Activated naive CD4-positive, alpha-beta T cell treated with anti-CD3 and anti-CD28 coated beads, Interleukin-2, amount 50 U/mL, for 24 hours (primary cell): ENCODE results near the gene HSP90AB1.

Source experiments
- H3K27ac Mint-ChIP-seq: one replicate; pipeline ENCODE4 v1.8.0; 2021; ENCODE audit warnings: mild to moderate bottlenecking, mixed read lengths
- H3K27me3 Mint-ChIP-seq: one replicate; pipeline ENCODE4 v1.8.0; 2021; ENCODE audit warnings: mixed read lengths
- H3K36me3 Mint-ChIP-seq: one replicate; pipeline ENCODE4 v1.8.0; 2021; ENCODE audit warnings: mixed read lengths
- H3K4me1 Mint-ChIP-seq: one replicate; pipeline ENCODE4 v1.8.0; 2021; ENCODE audit warnings: mixed read lengths
- H3K4me3 Mint-ChIP-seq: one replicate; pipeline ENCODE4 v1.8.0; 2021; ENCODE audit warnings: mild to moderate bottlenecking, mixed read lengths
- H3K9me3 Mint-ChIP-seq: one replicate; pipeline ENCODE4 v1.8.0; 2021; ENCODE audit warnings: mixed read lengths

Gene HSP90AB1

DNA sequence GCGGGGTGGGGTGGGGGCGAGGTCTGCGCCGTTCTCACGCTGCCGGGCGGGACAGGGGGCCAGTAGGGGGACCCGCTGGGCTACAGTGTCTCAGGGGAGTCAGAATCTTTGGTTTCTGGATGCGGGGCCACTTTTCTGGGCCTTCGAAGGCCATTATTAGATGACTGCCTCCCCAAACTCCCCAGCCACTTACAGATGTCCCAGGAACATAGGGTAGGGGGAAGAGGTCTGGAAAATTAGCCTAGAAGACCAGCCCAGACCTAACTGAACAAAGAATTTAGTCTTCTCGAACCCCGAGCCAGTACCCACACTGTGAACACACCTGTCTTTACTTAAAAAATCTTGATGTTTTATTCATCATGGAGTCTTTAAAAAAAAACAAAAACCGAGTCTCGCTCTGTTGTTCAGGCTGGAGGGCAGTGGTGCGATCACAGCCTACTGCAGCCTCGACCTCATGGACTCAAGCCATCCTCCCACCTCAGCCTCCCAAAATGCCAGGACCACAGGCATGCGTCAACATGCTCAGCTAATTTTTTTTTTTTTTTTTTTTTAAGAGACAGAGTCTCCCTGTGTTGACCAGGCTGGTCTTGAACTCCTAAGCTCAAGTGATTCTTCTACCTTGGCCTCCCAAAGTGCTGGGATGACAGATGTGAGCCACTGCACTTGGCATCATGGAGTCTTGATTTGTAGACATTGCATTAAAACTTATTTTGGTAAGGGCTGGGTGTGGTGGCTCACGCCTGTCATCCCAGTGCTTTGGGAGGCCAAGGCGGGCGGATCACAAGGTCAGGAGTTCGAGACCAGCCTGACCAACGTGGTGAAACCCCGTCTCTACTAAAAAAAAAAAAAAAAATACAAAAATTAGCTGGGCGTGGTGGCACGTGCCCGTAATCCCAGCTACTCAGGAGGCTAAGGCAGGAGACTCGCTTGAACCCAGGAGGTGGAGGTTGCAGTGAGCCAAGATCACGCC lies 26.8 kb upstream of the HSP90AB1 start:
- Mint-ChIP-seq H3K4me3 (no peak overlapping the region), H3K27me3 (no peaks in the 10 kb centered on the region), H3K27ac (no peak overlapping the region), H3K9me3 (no peaks in the 10 kb centered on the region), H3K36me3 (peaks cover 3% of the 10 kb centered on the region), H3K4me1 (peaks cover 34% of the 10 kb centered on the region)

DNA sequence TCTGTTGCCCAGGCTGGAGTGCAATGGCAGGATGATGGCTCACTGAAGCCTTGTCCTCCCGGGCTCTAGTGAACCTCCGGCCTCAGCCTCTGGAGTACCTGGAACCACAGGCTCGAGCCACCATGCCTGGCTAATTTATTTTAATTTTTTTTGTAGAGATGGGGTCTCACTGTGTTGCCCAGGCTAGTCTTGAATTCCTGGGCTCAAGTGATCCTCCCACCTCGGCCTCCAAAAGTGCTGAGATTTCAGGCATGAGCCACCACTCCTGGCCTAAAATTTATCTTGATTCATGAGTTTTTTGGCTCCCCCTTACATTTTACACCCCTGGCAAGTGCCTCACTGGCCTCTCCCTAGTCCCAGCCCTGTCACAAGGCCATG lies 26.0 kb upstream of the HSP90AB1 start:
- no peaks in the 10 kb centered on the region for H3K27me3 Mint-ChIP-seq
- peaks cover 38% of the 10 kb centered on the region for H3K4me1 Mint-ChIP-seq
- H3K36me3 Mint-ChIP-seq, result peaks cover 3% of the 10 kb centered on the region
- no peaks in the 10 kb centered on the region for H3K9me3 Mint-ChIP-seq
- no peak overlapping the region for H3K4me3 Mint-ChIP-seq
- H3K27ac Mint-ChIP-seq, result no peak overlapping the region

DNA sequence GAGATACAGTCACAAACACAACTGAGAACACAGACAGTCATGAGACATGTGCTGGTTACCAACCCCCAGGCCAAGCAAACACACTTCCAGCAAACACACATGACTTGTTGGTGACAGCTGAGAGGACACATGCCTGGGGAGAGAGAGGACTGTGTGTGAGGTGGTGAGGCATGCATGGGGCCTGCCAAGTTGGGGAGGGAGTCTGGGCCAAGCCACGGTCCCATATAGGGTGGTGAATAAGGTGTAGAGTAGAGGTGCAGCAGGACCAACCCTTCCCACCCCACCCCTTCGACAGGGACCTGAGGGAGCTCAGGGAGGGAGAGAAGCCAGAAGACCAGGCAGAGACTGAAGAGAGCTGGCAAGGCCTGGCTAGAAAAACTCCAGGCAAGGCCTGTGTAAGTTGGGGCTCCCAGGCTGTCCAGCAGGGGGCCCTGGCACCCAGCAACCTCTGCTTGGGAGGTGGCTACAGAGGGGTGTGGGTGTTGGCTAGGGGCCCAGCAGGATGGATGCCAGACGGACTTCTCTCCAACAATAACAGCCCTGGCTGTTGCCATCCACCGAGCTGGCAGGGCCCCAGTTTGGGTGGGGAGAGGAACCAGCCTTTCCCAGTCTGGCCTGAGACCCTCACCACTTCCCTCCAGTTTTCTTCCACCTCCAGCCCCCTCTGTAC lies 25.5 kb upstream of the HSP90AB1 start:
- H3K4me1 Mint-ChIP-seq, result peaks cover 38% of the 10 kb centered on the region
- no peaks in the 10 kb centered on the region for H3K9me3 Mint-ChIP-seq
- H3K27me3 Mint-ChIP-seq, result no peaks in the 10 kb centered on the region
- H3K4me3 Mint-ChIP-seq, result peak overlapping the region; percentile 15
- peaks cover 3% of the 10 kb centered on the region for H3K36me3 Mint-ChIP-seq
- H3K27ac Mint-ChIP-seq, result no peak overlapping the region

DNA sequence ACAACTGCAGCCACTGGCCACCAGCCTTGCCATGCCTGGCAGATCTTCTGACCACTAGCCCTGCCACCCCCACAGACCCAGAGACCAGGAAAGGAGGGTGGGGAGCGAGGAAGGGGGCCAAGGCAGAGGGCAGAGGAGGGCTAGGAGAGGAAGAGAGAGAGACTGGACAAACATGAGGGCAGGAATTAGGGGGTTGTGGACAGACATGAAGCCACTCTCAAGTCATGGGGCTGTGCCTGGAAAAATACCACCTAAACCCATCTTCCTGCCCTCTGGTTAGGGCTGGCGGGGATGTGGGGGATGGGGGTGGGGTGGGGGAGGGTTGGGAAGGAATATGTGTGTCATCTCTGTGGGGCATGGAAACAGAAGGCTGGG lies 25.0 kb upstream of the HSP90AB1 start:
- Mint-ChIP-seq H3K27me3 (no peaks in the 10 kb centered on the region), H3K36me3 (peaks cover 3% of the 10 kb centered on the region), H3K9me3 (no peaks in the 10 kb centered on the region), H3K4me3 (peak overlapping the region; percentile 15), H3K4me1 (peaks cover 38% of the 10 kb centered on the region), H3K27ac (no peak overlapping the region)

DNA sequence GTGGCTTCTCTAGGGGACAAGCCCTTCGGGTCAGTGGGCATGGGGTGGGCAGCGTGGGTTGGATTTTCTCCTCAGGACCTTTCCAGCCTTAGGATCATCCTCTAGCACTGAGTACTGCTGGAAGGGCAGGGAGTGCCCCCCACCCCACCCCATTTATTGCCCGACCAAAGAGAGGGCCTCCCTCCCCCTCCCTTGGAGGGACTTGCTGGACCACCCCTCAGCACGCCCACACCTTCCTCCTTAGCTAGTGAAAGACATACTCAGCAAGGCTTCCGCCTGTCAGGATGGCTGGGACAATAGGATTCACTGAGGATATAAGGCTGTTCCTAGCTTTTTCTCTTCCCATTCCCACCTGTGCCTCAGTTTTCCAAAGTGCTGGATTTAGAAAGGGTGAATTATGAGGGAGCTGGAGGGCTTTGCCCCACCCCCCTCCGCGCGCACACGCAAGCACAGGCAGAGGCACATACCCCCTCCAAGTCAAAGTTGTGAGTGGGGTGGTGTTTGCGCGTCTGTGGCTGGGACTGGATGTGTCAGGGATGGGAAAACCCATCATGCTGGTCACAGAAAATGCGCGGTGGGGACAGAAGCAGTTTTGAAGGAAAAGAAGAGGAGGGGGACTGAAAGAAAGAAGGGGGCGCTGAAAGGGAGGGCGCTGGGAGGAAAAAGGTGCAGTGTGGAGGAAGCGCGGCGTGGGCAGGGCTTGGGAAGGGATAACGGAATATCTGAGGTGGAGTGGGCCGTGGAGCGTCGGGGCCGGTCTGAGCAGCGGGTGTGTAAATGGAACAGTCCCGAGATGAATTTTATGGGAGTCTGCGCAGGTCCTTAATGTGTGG lies 24.2 kb upstream of the HSP90AB1 start:
- H3K4me1 Mint-ChIP-seq, result peaks cover 38% of the 10 kb centered on the region
- peaks cover 3% of the 10 kb centered on the region for H3K36me3 Mint-ChIP-seq
- H3K27ac Mint-ChIP-seq, result peak overlapping the region; percentile 47
- H3K9me3 Mint-ChIP-seq, result no peaks in the 10 kb centered on the region
- H3K4me3 Mint-ChIP-seq, result peak overlapping the region; percentile 93
- H3K27me3 Mint-ChIP-seq, result no peaks in the 10 kb centered on the region

DNA sequence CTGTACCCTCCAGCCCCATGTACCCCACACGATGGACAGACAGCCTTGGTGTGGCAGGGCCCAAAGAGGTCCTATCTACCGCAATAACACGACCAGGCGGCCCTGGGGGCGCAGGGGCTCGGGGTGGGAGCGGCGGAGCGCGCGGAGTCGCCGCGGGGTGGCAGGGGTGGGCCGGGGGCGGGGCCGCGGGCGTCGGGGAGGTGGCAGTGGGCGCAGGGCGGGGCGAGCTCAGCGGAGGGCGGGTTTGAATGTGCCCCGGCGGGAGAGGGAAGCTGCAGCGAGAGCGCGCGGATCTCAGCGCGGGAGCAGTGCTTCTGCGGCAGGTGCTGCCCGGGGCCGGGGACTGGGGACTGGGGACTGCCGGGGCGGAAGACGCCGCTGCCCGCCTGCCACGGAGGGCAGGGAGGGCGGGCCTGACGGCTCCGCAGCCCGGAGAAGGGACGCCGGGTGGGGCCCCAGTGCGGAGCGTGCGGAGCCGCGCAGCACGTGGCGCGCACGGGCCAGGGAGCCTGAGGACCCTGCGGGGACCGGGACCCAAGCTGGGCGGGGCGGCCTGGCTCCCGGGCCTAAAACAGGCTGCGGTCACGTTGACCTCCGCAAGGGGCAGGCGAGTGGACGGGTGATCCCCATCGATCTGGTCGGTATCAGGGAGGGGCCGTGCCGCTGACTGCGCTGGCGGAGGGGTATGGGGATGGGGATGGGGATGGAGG lies 23.4 kb upstream of the HSP90AB1 start, which contains the start of gene SLC29A1:
Gene SLC29A1 (plus strand): TSS at position 277 of the 710 bp plus-strand sequence. CDS start 3,719 bp downstream, outside the sequence.
- Mint-ChIP-seq H3K9me3 (no peaks in the 10 kb centered on the region), H3K27me3 (no peaks in the 10 kb centered on the region), H3K4me3 (peak within 1 kb of the TSS; percentile 93), H3K36me3 (peaks cover 3% of the 10 kb centered on the region), H3K27ac (peak within 1 kb of the TSS; percentile 82), H3K4me1 (peaks cover 36% of the 10 kb centered on the region)

DNA sequence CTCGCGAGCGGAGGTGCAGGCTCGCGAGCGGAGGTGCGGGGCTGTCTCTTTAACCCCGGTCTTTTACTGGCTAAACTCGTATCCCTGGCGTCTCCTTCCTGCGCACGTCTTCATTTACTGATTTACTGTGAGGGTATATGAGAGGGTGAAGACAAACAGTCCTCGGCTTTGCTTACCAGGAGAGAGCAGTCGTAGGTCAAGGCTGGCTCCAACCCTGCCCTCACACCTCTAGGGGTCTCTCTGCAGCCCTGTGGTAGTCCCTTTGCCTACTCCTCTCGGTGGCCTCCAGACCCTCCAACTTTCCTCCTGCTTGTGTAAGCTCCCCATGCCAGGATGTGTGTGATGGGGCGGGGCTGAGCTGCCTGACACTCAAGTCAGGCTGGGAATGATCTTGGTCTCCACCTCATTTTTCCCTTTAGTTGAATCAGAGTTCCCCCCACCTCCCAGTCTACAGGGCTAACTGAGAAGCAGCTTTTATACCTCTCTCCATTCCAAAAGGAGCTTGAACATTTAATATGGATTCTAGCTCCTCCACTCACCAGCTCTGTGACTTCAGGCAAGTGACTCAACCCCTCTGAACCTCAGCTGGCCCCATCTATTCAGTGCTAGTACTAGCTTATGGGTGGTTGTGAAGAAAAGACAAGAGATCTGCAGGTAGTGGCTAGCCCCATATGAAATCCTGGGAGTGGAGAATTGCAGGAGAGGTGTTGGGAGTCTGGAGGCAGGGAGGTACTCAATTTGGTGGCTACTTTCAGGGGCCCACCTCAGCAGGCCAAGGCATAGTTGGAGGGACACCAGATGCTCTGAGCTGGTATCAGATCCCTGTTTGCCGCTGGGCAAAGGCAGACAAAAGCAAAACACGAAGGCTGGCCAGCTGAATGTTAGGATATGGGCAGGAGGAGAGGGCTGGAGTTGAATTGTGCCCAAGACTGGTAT lies 22.6 kb upstream of the HSP90AB1 start:
- H3K4me1 Mint-ChIP-seq, result peaks cover 30% of the 10 kb centered on the region
- H3K27ac Mint-ChIP-seq, result peak overlapping the region; percentile 82
- H3K36me3 Mint-ChIP-seq, result peaks cover 3% of the 10 kb centered on the region
- H3K27me3 Mint-ChIP-seq, result no peaks in the 10 kb centered on the region
- H3K9me3 Mint-ChIP-seq, result no peaks in the 10 kb centered on the region
- H3K4me3 Mint-ChIP-seq, result peak overlapping the region; percentile 93

DNA sequence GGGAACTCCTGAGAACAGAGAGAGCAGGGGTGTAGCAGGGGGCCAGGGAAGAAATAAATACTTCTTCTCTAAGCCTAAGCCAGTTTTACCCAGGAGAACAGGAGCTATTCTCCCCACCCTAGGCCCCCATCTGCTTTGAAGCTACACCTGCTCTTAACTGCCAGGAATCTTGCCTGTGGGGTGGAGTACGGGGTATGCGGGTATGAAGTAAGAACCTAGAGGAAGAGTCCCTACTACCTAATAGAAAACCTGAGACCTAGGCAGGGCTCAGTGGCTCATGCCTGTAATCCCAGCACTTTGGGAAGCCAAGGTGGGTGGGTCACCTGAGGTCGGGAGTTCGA lies 22.0 kb upstream of the HSP90AB1 start:
- peaks cover 30% of the 10 kb centered on the region for H3K4me1 Mint-ChIP-seq
- no peak overlapping the region for H3K27ac Mint-ChIP-seq
- H3K9me3 Mint-ChIP-seq, result no peaks in the 10 kb centered on the region
- H3K4me3 Mint-ChIP-seq, result peak overlapping the region; percentile 93
- H3K36me3 Mint-ChIP-seq, result peaks cover 3% of the 10 kb centered on the region
- no peaks in the 10 kb centered on the region for H3K27me3 Mint-ChIP-seq

DNA sequence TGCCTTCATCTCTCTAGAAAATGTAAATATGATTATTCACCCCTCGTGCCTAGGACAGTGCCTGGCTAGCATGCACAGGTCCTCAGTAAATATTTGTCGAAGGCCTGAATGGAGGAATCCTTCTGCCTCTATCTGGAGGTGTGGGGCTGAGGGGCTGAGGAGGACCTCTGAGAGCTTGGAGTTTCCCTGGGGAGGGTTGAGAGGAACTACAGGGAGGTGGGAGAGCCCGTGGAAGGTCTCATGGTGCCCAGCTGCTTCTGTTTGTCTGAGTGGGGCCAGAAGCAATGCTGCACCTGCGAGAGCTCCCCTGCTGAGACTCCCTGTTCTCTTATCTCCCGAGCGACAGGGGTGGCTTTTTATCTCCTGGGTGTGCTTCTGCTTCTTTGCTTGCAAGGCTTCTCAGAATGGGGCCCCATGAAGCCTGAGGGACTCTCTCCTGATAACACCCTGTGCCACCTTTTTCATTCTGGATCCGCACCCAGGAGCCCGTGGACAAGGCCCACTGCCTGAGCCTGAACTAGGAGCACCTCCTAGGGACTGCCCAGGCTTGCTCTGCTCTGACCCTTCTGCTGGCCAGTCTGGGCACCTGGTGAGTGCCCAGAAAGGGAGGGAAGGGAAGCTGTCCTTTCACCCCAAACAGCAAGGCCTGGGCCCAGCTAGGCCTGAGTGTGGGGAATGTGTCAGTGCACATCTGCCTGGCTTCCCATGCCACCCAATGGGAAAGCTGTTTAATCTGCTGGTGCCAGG lies 21.1 kb upstream of the HSP90AB1 start:
- peaks cover 30% of the 10 kb centered on the region for H3K4me1 Mint-ChIP-seq
- H3K9me3 Mint-ChIP-seq, result no peaks in the 10 kb centered on the region
- H3K36me3 Mint-ChIP-seq, result peaks cover 3% of the 10 kb centered on the region
- no peak overlapping the region for H3K27ac Mint-ChIP-seq
- H3K4me3 Mint-ChIP-seq, result peak overlapping the region; percentile 47
- no peaks in the 10 kb centered on the region for H3K27me3 Mint-ChIP-seq

DNA sequence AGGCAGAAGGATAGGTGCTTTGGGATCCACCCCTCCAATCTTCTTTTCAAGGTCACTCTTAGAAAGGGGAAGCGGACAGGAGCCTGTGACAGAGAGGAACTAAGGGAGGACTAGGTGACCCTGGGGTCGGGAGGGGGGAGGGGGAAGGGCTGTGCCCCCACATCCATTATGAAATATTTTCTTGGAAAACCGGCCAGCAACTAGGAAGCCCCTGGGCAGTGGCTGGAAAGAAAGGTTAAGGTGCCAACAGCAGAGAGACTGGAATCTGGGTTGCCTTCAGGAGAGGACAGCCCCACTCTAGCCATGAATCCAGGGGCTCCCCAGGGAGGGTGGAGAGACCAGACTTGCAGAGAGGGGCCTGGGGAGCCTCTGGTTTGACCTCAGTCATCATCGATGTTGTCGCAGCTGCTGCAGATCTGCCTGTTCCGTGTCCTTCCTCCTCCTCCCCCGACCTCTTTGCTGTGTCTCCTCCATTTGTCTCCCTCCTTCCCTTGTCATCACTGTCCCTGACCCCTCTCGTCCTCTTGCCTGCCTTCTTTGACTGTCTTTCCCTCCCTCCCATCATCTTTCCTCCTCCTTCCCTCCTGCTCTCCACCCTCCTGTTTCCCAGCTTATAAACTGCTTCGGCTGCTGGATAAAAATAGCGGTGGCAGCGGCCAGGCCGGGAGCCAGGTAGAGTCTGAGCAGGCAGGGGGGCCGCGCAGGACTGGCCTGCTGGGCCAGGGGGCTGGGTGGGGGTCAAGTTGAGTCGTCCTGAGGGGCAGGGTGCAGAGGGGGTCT lies 20.3 kb upstream of the HSP90AB1 start:
- Mint-ChIP-seq H3K27me3 (no peaks in the 10 kb centered on the region), H3K27ac (no peak overlapping the region), H3K4me3 (no peak overlapping the region), H3K4me1 (peaks cover 25% of the 10 kb centered on the region), H3K36me3 (peaks cover 7% of the 10 kb centered on the region), H3K9me3 (no peaks in the 10 kb centered on the region)

DNA sequence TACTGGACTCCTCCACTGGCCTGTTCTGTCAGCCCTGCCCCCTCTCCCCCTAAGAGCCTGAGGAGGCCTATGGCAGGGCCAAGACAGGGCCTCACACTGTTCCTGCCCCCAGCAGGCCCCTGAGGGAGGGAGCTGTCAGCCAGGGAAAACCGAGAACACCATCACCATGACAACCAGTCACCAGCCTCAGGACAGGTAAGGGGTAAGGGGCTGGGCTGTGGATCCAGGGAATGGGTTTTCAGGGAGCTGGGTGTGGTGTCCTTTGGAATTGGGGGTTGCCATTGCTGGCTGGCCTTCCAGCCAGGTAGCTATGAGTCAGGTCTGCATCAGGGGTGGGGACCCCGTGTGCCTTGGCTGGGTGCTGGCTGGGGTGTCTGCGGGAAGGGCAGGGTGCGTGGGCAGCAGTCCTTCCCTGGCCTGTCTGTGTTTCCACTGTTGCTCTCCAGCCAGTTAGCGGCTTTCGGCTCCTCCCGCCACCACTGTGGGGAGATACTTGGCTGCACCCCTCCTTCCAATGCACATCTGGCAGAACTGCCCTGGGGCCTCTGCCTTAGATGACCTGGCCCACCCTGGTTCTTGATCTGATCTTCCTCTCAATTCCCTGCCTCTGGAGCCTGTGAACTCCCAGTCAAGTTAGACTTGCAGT lies 19.6 kb upstream of the HSP90AB1 start:
- Mint-ChIP-seq H3K4me1 (peaks cover 24% of the 10 kb centered on the region), H3K9me3 (no peaks in the 10 kb centered on the region), H3K4me3 (no peak overlapping the region), H3K36me3 (peaks cover 9% of the 10 kb centered on the region), H3K27me3 (no peaks in the 10 kb centered on the region), H3K27ac (no peak overlapping the region)

DNA sequence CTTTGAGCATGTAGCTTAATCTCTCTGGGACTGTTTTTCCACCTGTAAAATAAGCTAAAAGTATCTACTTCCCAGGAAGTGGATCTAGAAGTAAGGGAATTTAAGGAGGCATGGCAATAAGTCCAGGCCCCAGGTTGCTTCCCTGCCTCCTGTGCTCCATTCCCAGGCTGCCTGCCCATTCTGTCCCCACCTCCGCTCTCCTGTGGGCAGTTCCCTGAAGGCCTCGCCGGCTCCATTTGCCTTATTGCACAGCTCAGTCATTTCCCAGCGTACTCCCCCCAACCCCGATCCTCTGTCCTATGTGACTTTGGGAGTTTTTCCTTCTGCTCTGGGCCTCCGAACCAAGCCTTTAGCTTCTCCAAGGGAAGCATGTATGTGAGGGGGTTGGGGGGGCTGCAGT lies 18.9 kb upstream of the HSP90AB1 start:
- Mint-ChIP-seq H3K27ac (no peak overlapping the region), H3K9me3 (no peaks in the 10 kb centered on the region), H3K27me3 (no peaks in the 10 kb centered on the region), H3K36me3 (peaks cover 13% of the 10 kb centered on the region), H3K4me3 (no peak overlapping the region), H3K4me1 (peaks cover 16% of the 10 kb centered on the region)

DNA sequence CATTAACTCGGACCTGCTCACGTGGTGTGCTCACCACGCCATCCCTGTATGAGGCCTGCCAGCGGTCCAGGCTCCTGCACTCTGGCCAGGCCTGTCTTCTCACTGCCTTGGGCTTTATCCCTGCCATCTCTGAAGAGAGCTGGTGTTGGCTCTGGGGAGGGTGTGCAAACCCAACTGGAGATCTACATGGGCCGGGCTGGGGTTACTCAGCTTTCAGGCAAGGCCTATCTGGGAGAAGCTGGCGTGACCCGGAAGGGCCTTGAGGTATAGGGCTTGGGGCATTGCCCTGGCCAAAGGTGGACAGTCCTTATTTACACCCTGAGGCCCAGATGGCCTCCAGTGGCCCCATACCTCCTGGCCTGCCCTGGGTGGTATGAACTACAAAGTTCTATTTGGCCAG lies 18.5 kb upstream of the HSP90AB1 start:
- Mint-ChIP-seq H3K27me3 (no peaks in the 10 kb centered on the region), H3K4me1 (peaks cover 15% of the 10 kb centered on the region), H3K4me3 (no peak overlapping the region), H3K9me3 (no peaks in the 10 kb centered on the region), H3K27ac (no peak overlapping the region), H3K36me3 (peaks cover 13% of the 10 kb centered on the region)
